ENCODE measurements around the gene ACTBL2. TPM values are rescaled to one million over a fixed set of nuclear protein-coding genes. Genes with fewer than 3 reads are reported as not detected.

The ACTBL2 gene
- total RNA-seq, 1 experiment from 2014 or later, result not detected

- no peak overlapping the region for H3K4me3 ChIP-seq (ENCODE audit: insufficient read depth, low read depth, low read length)
- no peak for DNase-seq
- H3K27me3 ChIP-seq (ENCODE audit: control insufficient read depth, insufficient read depth, low read length), result no peaks in the 10 kb centered on the region
- H3K36me3 ChIP-seq (replicated peaks; ENCODE audit: control insufficient read depth, insufficient read depth, low read length), result no peaks in the 10 kb centered on the region
These were observed 35.0 kb downstream of the ACTBL2 start for GRCh38 chr5:57447658-57448057.

- H3K27me3 ChIP-seq (ENCODE audit: control insufficient read depth, insufficient read depth, low read length), result no peaks in the 10 kb centered on the region
- no peaks in the 10 kb centered on the region for H3K36me3 ChIP-seq (replicated peaks; ENCODE audit: control insufficient read depth, insufficient read depth, low read length)
- no peak for DNase-seq
- H3K4me3 ChIP-seq (ENCODE audit: insufficient read depth, low read depth, low read length), result no peak overlapping the region
These were observed 35.6 kb downstream of the ACTBL2 start for GRCh38 chr5:57446966-57447365.

- no peak for DNase-seq
- no peak overlapping the region for H3K4me3 ChIP-seq (ENCODE audit: insufficient read depth, low read depth, low read length)
- no peaks in the 10 kb centered on the region for H3K27me3 ChIP-seq (ENCODE audit: control insufficient read depth, insufficient read depth, low read length)
- no peaks in the 10 kb centered on the region for H3K36me3 ChIP-seq (replicated peaks; ENCODE audit: control insufficient read depth, insufficient read depth, low read length)
These were observed 36.9 kb downstream of the ACTBL2 start for GRCh38 chr5:57445705-57446037.

- DNase-seq, result no peak
- H3K27me3 ChIP-seq (ENCODE audit: control insufficient read depth, insufficient read depth, low read length), result no peaks in the 10 kb centered on the region
These were observed 37.5 kb downstream of the ACTBL2 start for GRCh38 chr5:57445006-57445704.

GRCh38 chr5:57442080-57442839 is 40.4 kb downstream of the ACTBL2 start:
- H3K4me3 ChIP-seq (ENCODE audit: insufficient read depth, low read depth, low read length), result no peak overlapping the region
- no peaks in the 10 kb centered on the region for H3K36me3 ChIP-seq (replicated peaks; ENCODE audit: control insufficient read depth, insufficient read depth, low read length)
- no peaks in the 10 kb centered on the region for H3K27me3 ChIP-seq (ENCODE audit: control insufficient read depth, insufficient read depth, low read length)
- no peak for DNase-seq

More at GRCh38 chr5:57445006-57445704, 37.5 kb downstream of the ACTBL2 start:
- H3K4me3 ChIP-seq (ENCODE audit: insufficient read depth, low read depth, low read length), result no peak overlapping the region
- no peaks in the 10 kb centered on the region for H3K36me3 ChIP-seq (replicated peaks; ENCODE audit: control insufficient read depth, insufficient read depth, low read length)

GRCh38 chr5:57441557-57441956 is 41.1 kb downstream of the ACTBL2 start:
- no peak for DNase-seq
- H3K4me3 ChIP-seq (ENCODE audit: insufficient read depth, low read depth, low read length), result no peak overlapping the region
- H3K27me3 ChIP-seq (ENCODE audit: control insufficient read depth, insufficient read depth, low read length), result no peaks in the 10 kb centered on the region
- H3K36me3 ChIP-seq (replicated peaks; ENCODE audit: control insufficient read depth, insufficient read depth, low read length), result no peaks in the 10 kb centered on the region

GRCh38 chr5:57439601-57440000 is 43.0 kb downstream of the ACTBL2 start:
- Histone ChIP-seq H3K36me3 (replicated peaks; ENCODE audit: control insufficient read depth, insufficient read depth, low read length) (no peaks in the 10 kb centered on the region), H3K4me3 (ENCODE audit: insufficient read depth, low read depth, low read length) (no peak overlapping the region), H3K27me3 (ENCODE audit: control insufficient read depth, insufficient read depth, low read length) (no peaks in the 10 kb centered on the region)
- no peak for DNase-seq

GRCh38 chr5:57437976-57438805 is 44.4 kb downstream of the ACTBL2 start:
- H3K4me3 ChIP-seq (ENCODE audit: insufficient read depth, low read depth, low read length), result no peak overlapping the region
- no peak for DNase-seq
- no peaks in the 10 kb centered on the region for H3K27me3 ChIP-seq (ENCODE audit: control insufficient read depth, insufficient read depth, low read length)
- H3K36me3 ChIP-seq (replicated peaks; ENCODE audit: control insufficient read depth, insufficient read depth, low read length), result no peaks in the 10 kb centered on the region

- no peak overlapping the region for H3K4me3 ChIP-seq (ENCODE audit: insufficient read depth, low read depth, low read length)
- DNase-seq, result no peak
- no peaks in the 10 kb centered on the region for H3K36me3 ChIP-seq (replicated peaks; ENCODE audit: control insufficient read depth, insufficient read depth, low read length)
- no peaks in the 10 kb centered on the region for H3K27me3 ChIP-seq (ENCODE audit: control insufficient read depth, insufficient read depth, low read length)
These were observed 46.0 kb downstream of the ACTBL2 start for GRCh38 chr5:57436586-57436985.

GRCh38 chr5:57435701-57436134 is 46.9 kb downstream of the ACTBL2 start:
- no peak for DNase-seq
- Histone ChIP-seq H3K27me3 (ENCODE audit: control insufficient read depth, insufficient read depth, low read length) (no peaks in the 10 kb centered on the region), H3K4me3 (ENCODE audit: insufficient read depth, low read depth, low read length) (no peak overlapping the region)

GRCh38 chr5:57434683-57435082 is 47.9 kb downstream of the ACTBL2 start:
- no peaks in the 10 kb centered on the region for H3K27me3 ChIP-seq (ENCODE audit: control insufficient read depth, insufficient read depth, low read length)
- no peaks in the 10 kb centered on the region for H3K36me3 ChIP-seq (replicated peaks; ENCODE audit: control insufficient read depth, insufficient read depth, low read length)
- H3K4me3 ChIP-seq (ENCODE audit: insufficient read depth, low read depth, low read length), result no peak overlapping the region
- DNase-seq, result no peak

More at GRCh38 chr5:57435701-57436134, 46.9 kb downstream of the ACTBL2 start:
- no peaks in the 10 kb centered on the region for H3K36me3 ChIP-seq (replicated peaks; ENCODE audit: control insufficient read depth, insufficient read depth, low read length)

GRCh38 chr5:57434227-57434640 is 48.4 kb downstream of the ACTBL2 start:
- DNase-seq, result no peak
- Histone ChIP-seq H3K36me3 (replicated peaks; ENCODE audit: control insufficient read depth, insufficient read depth, low read length) (no peaks in the 10 kb centered on the region), H3K4me3 (ENCODE audit: insufficient read depth, low read depth, low read length) (no peak overlapping the region), H3K27me3 (ENCODE audit: control insufficient read depth, insufficient read depth, low read length) (no peaks in the 10 kb centered on the region)

GRCh38 chr5:57432876-57433275 is 49.7 kb downstream of the ACTBL2 start:
- H3K36me3 ChIP-seq (replicated peaks; ENCODE audit: control insufficient read depth, insufficient read depth, low read length), result no peaks in the 10 kb centered on the region
- no peaks in the 10 kb centered on the region for H3K27me3 ChIP-seq (ENCODE audit: control insufficient read depth, insufficient read depth, low read length)
- no peak overlapping the region for H3K4me3 ChIP-seq (ENCODE audit: insufficient read depth, low read depth, low read length)
- peak; percentile 32 for DNase-seq

GRCh38 chr5:57431759-57432158 is 50.9 kb downstream of the ACTBL2 start:
- H3K36me3 ChIP-seq (replicated peaks; ENCODE audit: control insufficient read depth, insufficient read depth, low read length), result no peaks in the 10 kb centered on the region
- no peaks in the 10 kb centered on the region for H3K27me3 ChIP-seq (ENCODE audit: control insufficient read depth, insufficient read depth, low read length)
- DNase-seq, result no peak
- H3K4me3 ChIP-seq (ENCODE audit: insufficient read depth, low read depth, low read length), result no peak overlapping the region
